ENCODE results near the gene SMARCE1. TPM values are rescaled to one million over a fixed set of nuclear protein-coding genes. Genes with fewer than 3 reads are reported as not detected.

Gene SMARCE1
- total RNA-seq, 4 donors from 2014 or later = 66.5 to 88.3 (median 76.0) TPM

DNA sequence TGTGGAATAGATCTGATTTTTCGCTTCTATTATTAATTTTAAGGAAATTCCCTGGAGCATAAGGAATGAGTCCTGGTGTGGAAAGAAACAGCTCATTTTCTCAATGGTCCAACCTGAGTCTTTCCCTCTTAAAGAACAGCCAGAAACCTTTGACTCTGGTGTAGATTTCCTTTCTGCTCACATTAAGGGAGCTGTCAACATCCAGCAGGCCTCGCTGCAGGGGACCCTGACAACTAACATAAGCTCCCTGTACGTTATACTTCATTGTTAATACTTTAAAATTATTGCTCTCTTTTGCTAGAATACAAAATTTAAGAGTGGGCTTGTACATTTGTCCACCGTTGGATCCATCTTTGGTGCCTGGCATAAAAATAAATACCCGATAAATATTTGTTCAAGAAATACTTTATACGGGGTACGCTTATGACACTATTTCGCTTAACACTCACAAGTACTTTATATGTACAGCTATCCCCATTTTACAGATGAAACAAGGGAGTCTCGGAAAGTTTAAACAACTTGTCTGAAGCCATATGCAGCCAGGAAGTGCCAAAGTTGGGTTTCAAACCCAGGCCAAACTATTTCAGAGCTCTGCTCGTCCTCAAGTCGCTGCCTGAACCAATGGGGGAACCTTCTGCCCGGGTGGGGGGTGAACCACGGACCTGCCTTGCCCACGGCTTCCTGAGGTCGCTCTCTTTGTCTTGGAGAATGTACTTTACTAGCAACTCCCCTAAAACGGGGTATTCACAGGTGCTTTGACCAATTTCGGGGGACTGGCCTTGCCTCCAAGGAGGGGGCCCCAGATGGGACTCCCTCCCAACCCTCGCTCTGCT, 611 bp downstream of the SMARCE1 start:
- ATAC-seq (ENCODE audit: low FRiP score) (no peak), DNase-seq (ENCODE audit: low spot score) (no peak)
- TF ChIP-seq, protein P1, sequence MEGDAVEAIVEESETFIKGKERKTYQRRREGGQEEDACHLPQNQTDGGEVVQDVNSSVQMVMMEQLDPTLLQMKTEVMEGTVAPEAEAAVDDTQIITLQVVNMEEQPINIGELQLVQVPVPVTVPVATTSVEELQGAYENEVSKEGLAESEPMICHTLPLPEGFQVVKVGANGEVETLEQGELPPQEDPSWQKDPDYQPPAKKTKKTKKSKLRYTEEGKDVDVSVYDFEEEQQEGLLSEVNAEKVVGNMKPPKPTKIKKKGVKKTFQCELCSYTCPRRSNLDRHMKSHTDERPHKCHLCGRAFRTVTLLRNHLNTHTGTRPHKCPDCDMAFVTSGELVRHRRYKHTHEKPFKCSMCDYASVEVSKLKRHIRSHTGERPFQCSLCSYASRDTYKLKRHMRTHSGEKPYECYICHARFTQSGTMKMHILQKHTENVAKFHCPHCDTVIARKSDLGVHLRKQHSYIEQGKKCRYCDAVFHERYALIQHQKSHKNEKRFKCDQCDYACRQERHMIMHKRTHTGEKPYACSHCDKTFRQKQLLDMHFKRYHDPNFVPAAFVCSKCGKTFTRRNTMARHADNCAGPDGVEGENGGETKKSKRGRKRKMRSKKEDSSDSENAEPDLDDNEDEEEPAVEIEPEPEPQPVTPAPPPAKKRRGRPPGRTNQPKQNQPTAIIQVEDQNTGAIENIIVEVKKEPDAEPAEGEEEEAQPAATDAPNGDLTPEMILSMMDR (IDR thresholded peaks at IDR 0.05) = no peak

DNA sequence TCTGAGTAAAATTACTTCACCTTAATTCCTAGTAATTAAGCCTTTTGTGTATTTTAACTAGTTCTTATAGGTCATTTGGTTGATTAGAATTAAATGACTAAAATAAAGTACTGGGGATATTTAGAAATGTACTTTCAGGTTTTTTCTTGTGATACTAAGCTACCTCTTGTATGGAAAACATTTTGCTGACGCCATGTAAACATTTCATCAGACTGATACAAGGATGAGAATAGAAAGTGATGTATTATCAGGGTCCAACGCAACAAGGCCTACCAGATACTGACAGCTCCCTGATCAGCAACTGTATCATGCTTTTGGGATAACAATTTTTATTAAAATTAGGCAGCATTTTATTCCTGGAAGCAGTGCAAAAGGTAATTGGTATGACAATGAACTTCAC, 1.7 kb downstream of the SMARCE1 start:
- DNase-seq (ENCODE audit: low spot score) = no peak
- TF ChIP-seq, protein P1 (IDR thresholded peaks at IDR 0.05) = no peak
- no peak for ATAC-seq (ENCODE audit: low FRiP score)

DNA sequence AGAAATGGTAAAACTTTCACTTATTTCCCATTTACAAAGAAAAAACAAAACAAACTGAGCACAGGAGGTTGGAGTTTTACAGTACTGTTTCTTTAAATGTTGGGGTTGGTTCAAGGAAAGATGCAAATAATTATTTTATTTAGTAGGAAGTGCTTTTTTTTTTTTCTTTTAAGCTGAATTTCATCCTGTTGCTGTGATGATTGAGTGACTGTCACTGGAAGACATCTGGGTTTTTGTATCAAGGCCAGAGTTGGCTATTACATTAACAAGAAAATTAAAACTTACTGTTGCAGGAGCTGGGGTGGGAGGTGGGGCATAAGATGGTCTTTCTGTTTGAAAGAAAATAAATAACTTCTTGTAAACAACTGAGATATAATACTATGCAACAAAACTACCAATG, 2.3 kb downstream of the SMARCE1 start:
- ATAC-seq (ENCODE audit: low FRiP score) = no peak
- TF ChIP-seq, protein P1 (IDR thresholded peaks at IDR 0.05) = no peak

DNA sequence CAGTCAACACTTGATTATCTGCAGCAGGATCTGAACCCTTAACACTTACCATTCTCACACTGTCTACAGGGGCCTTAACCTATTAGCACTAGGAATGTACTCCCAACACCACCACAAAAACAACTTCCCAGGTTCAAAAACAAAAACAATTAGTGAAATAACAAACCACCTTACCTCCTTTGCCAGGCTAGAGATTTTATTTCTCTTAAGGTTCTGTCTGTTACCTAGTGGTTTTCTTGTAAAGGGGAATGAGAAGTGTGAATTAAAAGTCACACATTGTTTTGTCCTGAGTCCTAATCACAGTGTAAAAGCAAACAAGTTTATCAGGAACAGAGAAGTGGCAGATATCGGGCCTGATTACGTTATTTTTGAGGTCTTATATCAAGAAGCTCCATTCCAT, 9.7 kb downstream of the SMARCE1 start:
- TF ChIP-seq, protein P1 (IDR thresholded peaks at IDR 0.05) = no peak
- DNase-seq (ENCODE audit: low spot score) (no peak), ATAC-seq (ENCODE audit: low FRiP score) (no peak)

More for the DNA sequence above, 2.3 kb downstream of the SMARCE1 start:
- no peak for DNase-seq (ENCODE audit: low spot score)

DNA sequence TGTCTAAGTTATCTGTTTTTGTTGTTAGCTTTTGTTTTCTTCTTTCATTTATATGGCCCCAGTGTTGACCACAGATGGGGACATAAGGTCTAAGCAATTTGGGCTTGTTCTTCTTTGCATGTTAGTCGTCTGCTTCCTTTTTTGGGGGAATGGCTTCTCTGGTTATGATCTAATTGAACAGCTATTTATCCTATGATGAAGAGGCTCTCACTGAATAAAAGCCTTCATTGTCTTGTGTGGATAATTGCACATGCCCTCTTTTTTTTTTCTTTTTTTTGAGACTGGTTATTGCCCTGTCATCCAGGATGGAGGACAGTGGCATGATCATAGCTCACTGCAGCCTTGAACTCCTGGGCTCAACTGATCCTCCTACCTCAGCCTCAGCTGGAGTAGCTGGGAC, 13.7 kb downstream of the SMARCE1 start:
- ATAC-seq (ENCODE audit: low FRiP score) (no peak), DNase-seq (ENCODE audit: low spot score) (no peak)
- TF ChIP-seq, protein P1 (IDR thresholded peaks at IDR 0.05) = no peak

DNA sequence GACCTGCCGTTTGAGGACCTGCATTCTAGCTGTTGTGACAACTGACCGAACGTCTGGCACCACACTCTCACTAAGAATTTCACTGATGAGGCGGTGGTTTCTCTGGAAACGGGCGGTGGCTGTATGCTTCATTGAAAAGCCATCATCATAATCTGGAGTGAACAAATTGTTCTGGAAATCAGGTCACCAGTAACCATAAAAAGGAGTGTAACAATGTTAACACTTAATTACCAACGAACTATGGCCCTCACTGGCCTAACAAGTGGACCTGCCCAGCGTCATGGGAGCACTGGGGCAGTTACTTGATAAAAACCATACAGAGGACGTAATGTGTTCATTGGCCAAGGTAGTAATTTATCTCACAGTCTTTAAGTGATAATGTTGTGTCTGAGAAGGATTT, 15.4 kb downstream of the SMARCE1 start:
- TF ChIP-seq, protein P1 (IDR thresholded peaks at IDR 0.05) = no peak
- ATAC-seq (ENCODE audit: low FRiP score) (no peak), DNase-seq (ENCODE audit: low spot score) (no peak)

DNA sequence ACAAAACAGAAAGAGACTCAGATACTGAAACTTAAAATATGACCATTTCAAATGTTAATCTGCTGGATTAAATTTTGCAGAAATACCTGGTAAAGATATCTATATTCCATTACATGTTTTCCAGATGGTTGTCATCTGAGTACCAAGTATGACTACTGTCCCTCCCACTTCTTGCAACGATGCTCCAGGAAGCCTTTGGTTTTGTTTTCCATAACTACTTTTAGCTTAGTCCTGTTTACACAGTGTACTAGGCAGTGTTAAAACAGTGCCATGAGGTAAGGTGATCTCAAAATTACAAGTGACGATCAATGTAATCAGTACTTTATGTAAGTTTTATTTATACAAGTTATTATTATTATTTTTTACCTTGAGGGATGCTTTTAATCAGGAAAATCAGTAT, 17.8 kb downstream of the SMARCE1 start:
- TF ChIP-seq, protein P1 (IDR thresholded peaks at IDR 0.05) = no peak
- ATAC-seq (ENCODE audit: low FRiP score) (no peak), DNase-seq (ENCODE audit: low spot score) (no peak)
